ENCODE results near the gene TIPRL.
A peak's percentile ranks its signal among the peaks of the same experiment; 100 is the strongest.

Gene TIPRL

DNA sequence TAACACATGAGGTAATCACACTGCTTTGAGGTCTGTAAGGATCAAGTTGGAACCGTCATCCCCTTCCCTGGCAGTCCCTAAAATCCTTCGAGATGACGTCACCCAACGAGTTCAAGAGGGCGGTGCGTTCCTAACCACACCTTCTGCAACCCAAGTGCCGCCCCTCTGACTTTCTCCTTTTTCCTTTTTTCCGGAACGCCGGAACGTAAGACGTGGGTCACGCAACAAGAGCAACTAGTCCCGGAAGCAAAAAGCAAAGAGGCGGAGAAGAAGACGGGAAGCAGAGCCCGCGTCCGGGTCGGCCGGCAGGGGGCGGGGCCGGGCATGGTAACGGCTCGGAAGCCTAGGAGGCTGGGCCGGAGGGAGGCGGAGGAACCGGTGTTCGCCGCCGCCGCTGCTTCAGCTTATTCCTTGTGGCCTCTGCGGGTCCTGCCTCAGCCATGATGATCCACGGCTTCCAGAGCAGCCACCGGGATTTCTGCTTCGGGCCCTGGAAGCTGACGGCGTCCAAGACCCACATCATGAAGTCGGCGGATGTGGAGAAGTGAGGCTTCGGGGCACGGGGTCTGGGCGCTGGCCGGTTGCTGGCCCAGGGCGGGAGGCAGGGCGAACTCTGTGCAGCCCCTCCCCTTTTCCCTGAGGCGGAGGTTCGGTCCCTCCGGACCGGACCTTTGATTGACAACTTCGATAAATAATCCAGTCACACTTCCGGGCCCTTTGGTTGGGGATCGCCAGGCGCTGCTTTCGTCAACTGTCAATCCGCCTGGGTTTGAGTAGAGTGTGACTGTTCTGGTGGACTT is at the start of gene TIPRL:
Gene TIPRL (plus strand): TSS at position 325 of the 800 bp plus-strand sequence. CDS start 116 bp downstream, at position 441.
- Mint-ChIP-seq H3K9me3 (no peaks in the 10 kb centered on the region), H3K36me3 (peaks cover 0 to 2% of the 10 kb centered on the region in 2 donors), H3K4me1 (peaks cover 0 to 3% of the 10 kb centered on the region in 2 donors), H3K27ac (no peak within 1 kb of the TSS), H3K4me3 (no peak within 1 kb of the TSS), H3K27me3 (peaks cover 9 to 14% of the 10 kb centered on the region in 2 donors)
- DNase-seq (peak; percentile 96), ATAC-seq (replicated peaks) (peak; percentile 86 to 90)

DNA sequence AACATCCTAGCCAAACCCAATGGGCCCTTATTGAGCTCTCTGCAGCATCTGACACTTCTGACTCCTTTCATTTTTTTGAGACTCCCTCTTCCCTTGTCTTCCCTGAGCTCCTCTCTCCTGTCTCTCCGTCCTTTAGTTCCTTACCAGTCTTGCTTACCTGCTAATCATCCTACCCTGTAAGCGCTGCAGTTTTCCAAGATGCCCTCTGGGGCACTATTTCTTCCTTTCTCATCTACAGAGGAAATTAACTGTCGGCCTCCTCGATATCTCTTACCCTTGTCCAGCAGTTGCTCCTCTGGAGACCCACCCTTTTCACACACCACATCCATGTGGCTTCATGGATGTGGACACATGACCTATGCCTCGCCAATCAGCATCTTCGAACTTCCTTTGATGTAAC is 48.8 kb upstream of the TIPRL start:
- Mint-ChIP-seq H3K36me3 (peaks cover 3 to 4% of the 10 kb centered on the region in 2 donors), H3K9me3 (peaks cover 3% of the 10 kb centered on the region in 2 donors), H3K27ac (no peak overlapping the region), H3K4me3 (no peak overlapping the region), H3K27me3 (peaks cover 29 to 33% of the 10 kb centered on the region in 2 donors), H3K4me1 (peaks cover 2 to 4% of the 10 kb centered on the region in 2 donors)
- DNase-seq (no peak), ATAC-seq (replicated peaks) (no peak)

DNA sequence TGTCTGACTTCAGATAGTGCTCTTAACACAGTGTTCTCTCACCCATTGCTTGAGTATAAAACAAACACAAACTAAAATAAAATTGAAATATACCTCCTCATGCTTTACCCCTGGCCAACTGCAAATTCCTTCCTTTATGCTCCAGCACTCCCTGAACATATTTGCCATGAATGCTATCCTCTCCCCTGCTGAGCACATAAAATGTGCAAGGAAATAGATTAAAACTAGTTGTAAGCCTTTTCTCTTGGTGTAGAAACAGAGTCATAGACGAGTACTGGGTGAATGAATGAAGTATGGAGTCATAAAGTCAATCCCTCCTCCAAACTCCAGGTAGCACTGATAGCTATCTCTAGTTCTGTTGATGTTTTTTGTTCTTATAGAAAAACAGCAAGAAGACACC is 44.6 kb upstream of the TIPRL start:
- Mint-ChIP-seq H3K4me1 (peaks cover 21 to 26% of the 10 kb centered on the region in 2 donors), H3K9me3 (no peaks in the 10 kb centered on the region), H3K27me3 (peaks cover 34 to 42% of the 10 kb centered on the region in 2 donors), H3K27ac (no peak overlapping the region), H3K4me3 (no peak overlapping the region), H3K36me3 (peaks cover 3 to 4% of the 10 kb centered on the region in 2 donors)
- no peak for ATAC-seq (replicated peaks)
- DNase-seq, result no peak

DNA sequence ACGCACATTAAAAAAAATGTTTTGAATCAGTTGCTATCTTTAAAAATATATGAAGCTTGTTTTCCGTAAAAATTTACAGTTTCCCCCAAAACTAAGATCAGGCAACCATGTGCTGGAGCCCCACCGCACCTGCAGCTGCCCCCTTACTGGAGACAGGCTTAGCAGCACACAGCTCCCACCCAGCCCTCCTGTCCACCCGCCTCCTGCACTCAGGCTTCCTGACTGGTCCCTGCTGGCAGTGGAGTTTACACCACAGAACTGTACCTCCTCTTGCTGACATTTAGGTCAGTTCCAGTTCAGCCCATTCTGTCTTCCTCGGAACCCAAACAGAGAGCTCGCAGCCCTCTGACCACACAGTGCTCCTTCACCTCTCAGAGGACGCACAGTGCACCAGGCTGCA is 44.1 kb upstream of the TIPRL start:
- Mint-ChIP-seq H3K9me3 (no peaks in the 10 kb centered on the region), H3K27me3 (peaks cover 32 to 42% of the 10 kb centered on the region in 2 donors), H3K36me3 (peaks cover 3 to 4% of the 10 kb centered on the region in 2 donors), H3K4me1 (peaks cover 23 to 26% of the 10 kb centered on the region in 2 donors), H3K4me3 (no peak overlapping the region), H3K27ac (no peak overlapping the region)
- DNase-seq, result no peak
- no peak for ATAC-seq (replicated peaks)

DNA sequence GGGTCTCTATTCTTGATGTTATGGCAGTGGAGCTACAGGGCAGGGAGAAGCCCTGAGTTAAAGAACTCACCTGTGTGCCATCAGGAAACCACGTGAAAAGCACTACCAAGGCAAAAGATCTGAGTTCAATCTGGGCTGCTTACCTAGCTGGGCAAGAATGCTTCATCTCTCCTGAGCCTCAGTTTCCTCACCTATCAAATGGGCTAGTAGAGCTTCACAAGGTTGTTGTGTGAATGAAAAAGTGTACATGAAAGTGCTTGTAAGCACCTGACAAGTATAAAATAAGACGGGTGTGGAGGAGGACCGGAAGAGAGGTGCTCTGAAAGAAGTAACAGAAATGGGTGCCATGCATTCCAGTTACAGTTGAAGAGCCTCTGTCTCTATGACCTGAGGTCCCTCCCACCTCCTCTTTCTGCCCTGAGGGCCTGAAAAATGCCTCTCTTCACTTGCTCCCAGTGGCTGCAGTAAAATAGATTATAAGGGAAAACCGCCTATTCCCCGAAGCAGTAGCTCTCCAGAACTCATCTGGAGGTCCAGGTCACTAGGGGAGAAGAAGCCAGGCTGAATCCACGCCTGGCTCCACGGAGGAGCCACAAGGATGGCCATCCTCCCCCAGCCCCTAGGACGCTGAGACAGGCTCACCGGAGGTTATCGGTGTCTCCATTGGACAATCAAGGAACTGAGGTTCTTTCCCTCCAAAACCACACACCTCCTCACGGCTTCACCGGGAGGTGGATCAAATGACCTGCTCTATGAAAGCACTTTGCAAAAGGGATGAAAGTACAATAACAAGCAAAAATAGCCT is 43.4 kb upstream of the TIPRL start:
- Mint-ChIP-seq H3K4me1 (peaks cover 23 to 26% of the 10 kb centered on the region in 2 donors), H3K27ac (peak overlapping the region; percentile 37), H3K9me3 (no peaks in the 10 kb centered on the region), H3K27me3 (peaks cover 32 to 36% of the 10 kb centered on the region in 2 donors), H3K36me3 (peaks cover 3 to 4% of the 10 kb centered on the region in 2 donors), H3K4me3 (peak overlapping the region; percentile 77 to 89)
- ATAC-seq (replicated peaks) (no peak), DNase-seq (no peak)

DNA sequence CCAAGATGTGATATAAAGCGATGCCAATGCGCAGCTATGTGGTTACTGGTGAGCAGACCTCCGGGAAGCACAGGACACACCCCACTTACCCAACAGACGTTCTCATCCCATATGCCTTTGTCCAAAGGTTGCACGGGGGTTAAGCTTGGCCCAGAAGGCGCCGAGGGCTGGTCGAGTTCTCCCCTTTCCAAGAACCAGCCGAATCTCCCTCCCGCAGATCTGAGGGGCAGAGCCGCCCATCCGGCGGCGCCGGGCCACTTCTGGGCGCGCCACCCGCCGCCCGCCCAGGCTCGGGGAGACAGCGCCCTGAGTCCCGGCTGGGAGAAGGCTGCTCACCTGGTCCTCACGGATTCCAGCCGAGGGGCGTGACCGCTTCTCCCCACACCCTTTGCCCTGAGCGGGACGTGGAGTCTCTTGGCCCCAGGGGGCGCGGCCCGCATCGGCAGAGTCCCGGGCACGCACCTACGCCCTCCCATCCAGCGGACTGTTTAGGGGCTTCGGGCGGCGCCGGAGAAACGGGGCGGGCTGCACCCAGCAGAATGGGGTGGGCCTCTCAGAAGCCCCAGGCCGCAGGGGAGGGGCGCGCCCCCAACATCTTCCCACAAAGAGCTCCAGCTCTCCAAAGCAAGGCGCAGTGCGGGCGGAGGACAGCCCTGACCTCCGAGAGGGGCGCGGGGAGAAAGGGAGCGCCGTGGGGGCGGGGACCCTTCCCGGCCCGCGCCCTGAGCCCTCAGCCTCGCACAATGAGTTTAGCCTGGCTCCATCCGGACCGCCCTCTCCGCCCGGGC is 42.6 kb upstream of the TIPRL start:
- Mint-ChIP-seq H3K9me3 (no peaks in the 10 kb centered on the region), H3K4me1 (peaks cover 23 to 26% of the 10 kb centered on the region in 2 donors), H3K4me3 (peak overlapping the region; percentile 77 to 89), H3K27me3 (peaks cover 25 to 32% of the 10 kb centered on the region in 2 donors), H3K27ac (peak overlapping the region; percentile 37), H3K36me3 (peaks cover 3 to 4% of the 10 kb centered on the region in 2 donors)
- peak; percentile 36 to 63 for ATAC-seq (replicated peaks)
- DNase-seq, result no peak

DNA sequence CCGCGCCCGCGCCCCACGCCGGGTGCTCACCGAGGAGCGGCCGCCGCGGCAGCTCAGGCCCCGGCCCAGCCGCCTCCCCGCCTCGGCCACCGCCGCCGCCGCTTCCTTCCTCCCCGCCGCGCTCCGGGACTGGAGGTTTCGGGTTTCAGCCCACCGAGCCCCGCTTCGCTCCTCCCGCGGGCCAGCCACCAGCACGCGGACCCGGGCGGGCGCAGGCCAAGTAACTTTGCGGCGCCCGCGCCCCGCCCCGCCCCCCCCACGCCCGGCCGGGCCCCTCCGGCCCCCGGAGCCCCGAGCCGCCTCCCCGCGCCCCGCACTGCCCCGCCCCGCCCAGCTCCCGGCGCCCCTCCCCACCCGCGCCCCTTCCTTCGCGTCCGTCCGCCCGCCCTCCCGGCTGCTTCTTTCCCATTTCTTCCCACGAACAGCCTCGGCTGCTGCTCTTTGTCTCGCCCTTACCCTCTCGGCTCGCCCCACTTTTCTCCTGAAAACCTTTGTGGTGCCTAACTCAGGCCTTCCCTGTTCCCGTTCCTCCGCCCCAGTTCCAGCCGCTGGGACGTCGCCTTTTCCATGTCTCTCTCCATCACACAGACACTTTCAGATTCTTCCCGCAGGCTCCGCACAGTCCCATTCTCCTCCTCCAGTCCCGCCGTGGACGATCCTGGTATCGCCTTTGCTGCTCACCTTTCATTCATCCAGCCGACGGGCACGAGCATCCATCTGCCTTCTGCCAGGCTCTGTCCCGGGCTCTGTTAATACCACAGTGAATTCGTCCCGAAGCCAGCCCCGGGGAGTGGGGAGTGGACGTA is 41.9 kb upstream of the TIPRL start, which contains the start of gene GPR161:
Gene GPR161 (minus strand): TSS at position 222 of the 806 bp plus-strand sequence. CDS start 32,080 bp downstream, outside the sequence.
- peak within 1 kb of the TSS; percentile 89 to 90 for H3K4me3 Mint-ChIP-seq
- H3K4me1 Mint-ChIP-seq, result peaks cover 23 to 26% of the 10 kb centered on the region in 2 donors
- no peaks in the 10 kb centered on the region for H3K9me3 Mint-ChIP-seq
- peaks cover 17 to 24% of the 10 kb centered on the region in 2 donors for H3K27me3 Mint-ChIP-seq
- H3K27ac Mint-ChIP-seq, result peak within 1 kb of the TSS; percentile 78
- H3K36me3 Mint-ChIP-seq, result peaks cover 3 to 4% of the 10 kb centered on the region in 2 donors
- ATAC-seq (replicated peaks) (peak; percentile 41 to 57), DNase-seq (no peak)

DNA sequence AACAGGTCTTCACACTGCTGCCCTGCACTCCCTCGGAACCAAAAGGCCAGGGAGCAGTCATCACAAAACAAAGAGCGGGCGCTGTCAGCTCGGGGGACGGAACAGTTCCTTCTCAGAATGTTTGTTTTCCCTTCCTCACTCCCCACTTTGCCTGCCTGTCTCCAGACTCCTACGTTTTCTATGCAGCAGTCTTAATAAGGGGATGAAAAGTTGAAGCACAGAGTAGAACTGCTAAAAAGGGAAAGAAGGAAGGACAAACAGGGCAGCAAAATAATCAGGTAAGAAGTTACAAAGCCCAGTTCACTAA is 41.3 kb upstream of the TIPRL start:
- Mint-ChIP-seq H3K9me3 (no peaks in the 10 kb centered on the region), H3K4me1 (peaks cover 23 to 26% of the 10 kb centered on the region in 2 donors), H3K27ac (peak overlapping the region; percentile 78), H3K27me3 (peaks cover 17 to 24% of the 10 kb centered on the region in 2 donors), H3K4me3 (peak overlapping the region; percentile 89 to 90), H3K36me3 (peaks cover 3 to 4% of the 10 kb centered on the region in 2 donors)
- ATAC-seq (replicated peaks) (peak; percentile 26 to 43), DNase-seq (no peak)

DNA sequence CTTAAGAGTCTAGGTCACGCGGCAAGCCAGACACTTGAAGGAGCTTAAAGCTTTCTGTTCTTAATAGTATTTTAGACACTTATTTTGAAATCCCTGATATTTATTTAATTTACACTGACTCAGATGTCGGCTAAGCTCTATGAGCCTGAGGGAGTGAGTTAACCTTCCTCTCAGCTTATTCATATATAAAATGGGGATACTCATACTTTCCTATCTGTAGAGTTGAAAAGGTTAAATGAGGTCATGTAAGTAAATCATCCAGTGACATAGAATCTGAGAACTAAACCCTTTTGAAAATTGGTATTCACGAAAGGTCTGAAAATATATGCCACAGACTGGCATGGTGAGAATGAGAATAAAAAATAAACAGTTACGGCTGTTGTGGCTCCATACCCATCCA is 40.6 kb upstream of the TIPRL start:
- Mint-ChIP-seq H3K27ac (no peak overlapping the region), H3K36me3 (peaks cover 3 to 4% of the 10 kb centered on the region in 2 donors), H3K9me3 (no peaks in the 10 kb centered on the region), H3K4me1 (peaks cover 23 to 26% of the 10 kb centered on the region in 2 donors), H3K4me3 (no peak overlapping the region), H3K27me3 (peaks cover 17 to 24% of the 10 kb centered on the region in 2 donors)
- ATAC-seq (replicated peaks), result peak; percentile 44 to 55
- no peak for DNase-seq

DNA sequence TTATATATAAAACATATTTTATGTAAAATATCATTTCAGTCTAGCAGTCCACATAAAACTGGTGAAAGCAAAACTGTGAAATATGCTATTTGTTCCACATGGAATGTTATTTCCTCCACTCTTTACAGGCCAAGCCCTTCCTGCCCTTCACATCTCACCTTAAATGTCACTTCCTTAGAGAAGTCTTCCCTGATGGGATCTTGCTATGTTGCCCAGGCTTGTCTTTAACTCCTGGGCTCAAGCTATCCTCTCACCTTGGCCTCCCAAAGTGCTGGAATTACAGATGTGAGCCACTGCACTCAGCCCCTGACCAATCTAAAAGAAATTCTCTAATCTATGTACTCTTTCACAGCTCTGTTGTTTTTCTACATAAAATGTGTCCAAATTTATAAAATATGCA is 39.7 kb upstream of the TIPRL start:
- Mint-ChIP-seq H3K27ac (no peak overlapping the region), H3K36me3 (peaks cover 3 to 4% of the 10 kb centered on the region in 2 donors), H3K9me3 (no peaks in the 10 kb centered on the region), H3K4me3 (no peak overlapping the region), H3K27me3 (peaks cover 17 to 23% of the 10 kb centered on the region in 2 donors), H3K4me1 (peaks cover 23 to 26% of the 10 kb centered on the region in 2 donors)
- DNase-seq, result no peak
- no peak for ATAC-seq (replicated peaks)

DNA sequence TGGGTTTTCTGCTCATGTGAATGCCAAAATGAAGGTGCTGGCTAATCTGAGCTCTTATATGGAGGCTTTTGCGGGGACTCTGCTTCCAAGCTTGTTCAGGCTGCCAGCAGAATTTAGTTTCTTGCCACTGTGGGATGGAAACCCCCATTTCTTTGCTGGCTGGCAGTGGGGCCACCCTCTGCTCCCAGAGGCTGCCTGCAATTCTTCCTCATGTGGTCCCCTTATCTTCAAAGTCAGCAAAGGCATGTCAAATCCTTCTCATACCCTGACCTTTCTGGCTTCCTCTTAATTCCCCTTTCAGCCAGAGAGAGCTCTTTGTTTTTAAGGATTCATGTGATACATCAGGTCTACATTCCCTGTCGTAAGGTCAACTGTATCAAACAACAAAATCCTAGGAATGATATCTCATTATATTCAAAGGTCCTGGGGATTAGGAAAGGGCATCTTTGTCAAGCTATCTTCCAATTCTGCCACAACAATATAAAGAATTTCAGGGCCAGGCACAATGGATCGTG is 36.8 kb upstream of the TIPRL start:
- ATAC-seq (replicated peaks) (no peak), DNase-seq (no peak)
- H3K27me3 Mint-ChIP-seq, result peaks cover 5% of the 10 kb centered on the region in 2 donors
- H3K36me3 Mint-ChIP-seq, result peaks cover 3 to 4% of the 10 kb centered on the region in 2 donors
- no peaks in the 10 kb centered on the region for H3K9me3 Mint-ChIP-seq
- H3K27ac Mint-ChIP-seq, result no peak overlapping the region
- H3K4me3 Mint-ChIP-seq, result no peak overlapping the region
- H3K4me1 Mint-ChIP-seq, result peaks cover 18 to 26% of the 10 kb centered on the region in 2 donors

DNA sequence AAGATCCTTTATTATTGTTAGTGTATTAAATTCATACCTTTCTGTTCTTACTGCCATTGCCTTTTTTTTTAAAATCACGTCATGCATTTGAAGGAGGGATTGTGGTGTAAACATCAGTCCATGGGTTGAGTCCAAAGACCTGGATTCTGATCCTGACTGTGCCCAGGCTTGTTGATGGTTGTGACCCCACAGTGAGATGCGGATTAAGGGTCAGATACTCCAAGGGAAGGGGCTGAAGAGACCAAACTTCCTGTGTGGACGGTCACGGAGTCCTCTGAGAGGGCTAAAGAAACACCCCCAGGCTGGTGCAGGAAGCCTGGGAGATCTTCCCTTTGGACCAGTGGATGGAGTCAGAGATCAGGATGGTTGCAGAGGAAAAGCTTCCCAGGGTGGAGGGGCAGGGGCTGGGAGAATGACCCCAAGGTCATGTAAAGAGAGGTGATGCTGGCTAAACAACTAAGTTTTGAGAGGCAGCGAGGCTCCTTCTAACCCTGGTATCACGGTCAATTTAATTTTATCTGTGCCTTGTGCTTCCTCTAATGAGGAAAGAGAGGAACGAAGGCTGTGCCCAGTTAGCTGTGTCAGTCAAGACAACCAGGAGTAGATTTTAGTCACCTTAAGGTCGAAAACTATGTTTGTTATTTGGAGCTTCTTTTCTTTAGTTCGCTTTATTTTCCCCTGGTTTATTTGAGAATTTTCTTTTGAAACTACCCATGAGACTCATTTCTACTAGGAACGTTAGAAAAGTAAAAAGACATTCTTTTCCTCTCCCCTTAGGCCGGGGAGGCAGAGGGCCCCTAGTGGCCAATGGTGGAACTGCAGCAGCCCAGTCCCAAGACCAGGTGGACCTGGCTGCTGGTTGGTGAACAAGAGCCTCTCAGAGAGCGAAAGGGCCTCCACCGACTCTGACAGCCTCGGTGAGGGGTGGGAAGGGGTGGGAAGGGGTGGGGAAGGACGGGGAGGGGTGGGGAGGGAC is 33.3 kb upstream of the TIPRL start:
- H3K27me3 Mint-ChIP-seq, result no peaks in the 10 kb centered on the region
- H3K4me1 Mint-ChIP-seq, result peaks cover 6 to 31% of the 10 kb centered on the region in 2 donors
- H3K4me3 Mint-ChIP-seq, result peak overlapping the region; percentile 71 to 75
- DNase-seq (peak; percentile 82), ATAC-seq (replicated peaks) (peak; percentile 99 to 100)
- H3K27ac Mint-ChIP-seq, result peak overlapping the region; percentile 75
- H3K9me3 Mint-ChIP-seq, result no peaks in the 10 kb centered on the region
- H3K36me3 Mint-ChIP-seq, result no peaks in the 10 kb centered on the region

Measured in stimulated activated naive B cell treated with anti-CD40 and anti-IgM and Interleukin-4, amounts not matched to agents 10 μg/mL and 1 μg/mL and 100 μg/mL, for 72 hours (primary cell).